Measurements from ENCODE around the gene RAET1E.

GRCh38 chr6:149913540-149914240 is 15.8 kb upstream of the RAET1E start:
- no peak for TF ChIP-seq POLR2A (IDR thresholded peaks at IDR 0.05)
- TF ChIP-seq CTCF (IDR thresholded peaks at IDR 0.05) = no peak
- TF ChIP-seq POLR2AphosphoS5 (IDR thresholded peaks at IDR 0.05) = no peak
- no peak for TF ChIP-seq EP300 (IDR thresholded peaks at IDR 0.05)

All from sigmoid colon (tissue), 4 donors.